ENCODE results near the gene ABHD17C.

ABHD17C gene

DNA sequence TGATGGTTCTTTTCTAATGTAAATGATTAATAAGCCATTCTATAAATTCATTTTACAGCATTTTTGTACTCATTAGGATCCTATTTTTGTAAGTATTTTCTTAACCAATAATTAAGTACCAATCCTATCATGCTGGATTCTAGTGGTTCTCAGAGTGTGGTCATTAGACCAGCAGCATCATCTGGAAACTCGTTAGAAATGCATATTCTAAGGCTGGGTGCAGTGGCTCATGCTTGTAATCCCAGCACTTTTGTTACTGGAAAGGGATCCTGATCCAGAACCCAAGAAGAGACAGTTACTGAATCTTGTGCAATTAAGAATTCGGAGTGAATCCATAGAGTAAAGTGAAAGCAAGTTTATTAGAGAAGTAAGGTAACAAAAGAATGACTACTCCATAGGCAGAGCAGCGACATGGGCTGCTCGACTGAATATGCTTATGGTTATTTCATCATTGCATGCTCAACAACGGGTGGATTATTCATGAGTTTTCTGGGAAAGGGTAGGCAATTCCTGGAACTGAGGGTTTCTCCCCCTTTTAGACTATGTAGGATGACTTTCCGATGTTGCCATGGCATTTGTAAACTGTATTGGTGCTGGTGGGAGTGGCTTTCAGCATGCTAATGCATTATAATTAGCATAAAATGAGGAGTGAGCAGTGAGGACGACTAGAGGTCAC lies 74.2 kb downstream of the ABHD17C start:
- DNase-seq, result no peak

DNA sequence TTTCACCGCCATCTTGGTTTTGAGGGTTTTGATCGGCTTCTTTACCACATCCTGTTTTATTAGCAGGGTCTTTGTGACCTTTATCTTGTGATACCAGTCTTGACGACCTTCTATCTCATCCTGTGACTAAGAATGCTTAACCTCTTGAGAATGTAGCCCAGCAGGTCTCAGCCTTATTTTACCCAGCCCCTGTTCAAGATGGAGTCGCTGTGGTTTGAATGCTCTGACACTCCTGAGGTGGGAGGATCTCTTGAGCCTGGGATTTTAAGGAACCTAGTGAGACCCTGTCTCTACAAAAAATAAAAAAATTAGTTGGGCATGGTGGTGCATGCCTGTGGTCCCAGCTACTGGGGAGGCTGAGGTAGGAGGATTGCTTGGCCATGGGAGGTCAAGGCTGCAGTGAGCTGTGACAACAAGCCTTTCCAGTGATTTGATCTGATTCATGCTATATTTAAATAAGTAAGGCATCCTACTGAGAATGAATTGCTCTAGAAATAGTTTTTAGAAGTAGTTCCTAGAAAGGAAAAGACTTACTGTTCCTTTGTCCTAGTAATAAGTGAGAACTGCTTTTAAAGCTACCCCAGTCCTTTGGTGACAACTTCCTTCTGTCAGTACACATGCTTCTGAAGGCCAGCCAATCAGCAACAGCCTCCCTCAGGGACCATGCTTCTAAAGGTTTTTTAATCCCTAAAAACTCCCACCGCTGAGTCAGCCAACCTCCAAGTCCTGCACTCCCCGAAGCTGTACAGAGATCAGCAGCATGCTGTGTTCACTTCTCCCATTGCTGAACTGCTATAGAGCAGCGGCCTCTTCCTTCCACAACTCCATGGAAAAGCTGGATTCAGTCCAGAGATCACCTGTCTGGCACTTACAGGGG lies 75.0 kb downstream of the ABHD17C start:
- DNase-seq, result no peak

DNA sequence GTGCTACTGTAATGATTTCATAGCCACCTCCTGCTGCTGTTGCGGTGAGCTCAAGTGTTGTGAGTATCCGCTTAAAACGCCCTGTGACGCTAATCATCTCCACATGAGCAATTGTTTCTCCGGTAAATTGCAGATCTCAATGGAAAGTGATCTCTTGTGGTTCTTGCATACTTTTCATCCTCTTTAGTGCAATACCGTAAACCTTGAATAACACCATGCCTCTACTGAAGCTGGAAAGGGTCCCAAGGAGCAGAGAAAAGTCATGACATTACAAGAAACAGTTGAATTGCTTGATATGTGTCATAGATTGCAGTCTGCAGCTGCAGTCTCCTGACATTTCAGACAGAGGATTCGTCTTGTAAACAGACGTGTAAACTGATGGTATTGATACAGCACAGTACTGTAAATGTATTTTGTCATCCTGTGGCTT lies 78.0 kb downstream of the ABHD17C start:
- no peak for DNase-seq

DNA sequence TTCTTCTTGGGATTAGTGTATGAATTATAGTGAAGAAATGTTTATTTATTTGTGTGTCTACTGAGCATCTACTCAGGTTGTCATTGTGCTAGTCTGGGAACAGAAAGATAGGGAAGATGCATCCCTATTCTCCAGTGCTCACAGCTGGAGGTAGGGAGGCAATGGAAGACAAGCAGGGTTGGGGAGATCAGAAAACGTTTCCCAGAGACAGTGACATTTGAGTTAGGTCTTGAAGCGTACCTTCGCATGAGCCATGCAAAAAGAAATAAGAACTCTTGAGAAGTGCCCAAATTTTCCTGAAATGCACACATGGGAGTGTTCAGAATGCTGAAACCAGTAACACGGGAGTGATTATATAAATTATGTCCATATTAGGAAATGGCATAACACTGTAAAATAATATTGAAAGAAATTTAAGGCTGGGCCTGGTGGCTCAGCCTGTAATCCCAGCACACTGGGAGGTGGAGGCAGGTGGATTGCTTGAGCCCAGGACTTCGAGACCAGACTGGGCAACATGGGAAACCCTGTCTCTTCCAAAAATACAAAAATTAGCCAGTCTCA lies 78.8 kb downstream of the ABHD17C start:
- no peak for DNase-seq

DNA sequence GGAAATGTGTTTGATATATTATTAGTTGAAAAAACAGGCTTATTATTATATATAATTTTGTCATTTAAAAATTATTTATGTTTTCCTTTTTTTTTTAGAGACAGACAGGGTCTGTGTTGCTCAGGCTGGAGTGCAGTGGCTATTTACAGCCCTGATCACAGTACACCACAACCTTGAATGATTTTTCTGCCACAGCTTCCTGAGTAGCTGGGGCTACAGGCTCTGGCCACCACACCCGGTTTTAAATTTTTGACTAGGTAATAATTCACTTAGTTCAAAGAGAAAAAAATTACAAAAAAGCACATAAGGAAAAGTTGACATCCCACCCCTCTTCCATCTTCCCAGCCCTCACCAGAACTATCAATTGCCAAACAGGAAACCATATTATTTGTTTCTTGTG lies 79.4 kb downstream of the ABHD17C start:
- DNase-seq, result no peak

DNA sequence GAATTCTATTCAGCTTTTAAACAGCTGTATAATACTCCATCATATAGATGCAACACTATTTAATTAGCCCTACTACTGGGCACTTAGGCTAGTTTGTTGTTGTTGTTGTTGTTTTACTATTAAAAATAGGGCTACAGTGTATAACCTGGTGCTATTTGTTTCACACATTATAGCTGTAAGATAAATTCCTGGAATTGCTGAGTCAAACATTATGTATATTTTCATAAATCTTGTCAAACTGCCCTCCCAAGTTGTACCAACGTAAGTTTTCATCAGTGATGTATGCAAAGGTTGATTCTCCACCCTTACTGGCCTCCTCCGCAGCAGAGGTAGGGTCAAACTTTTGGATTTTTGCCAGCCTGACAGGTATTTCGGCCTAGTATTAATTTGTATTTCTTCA lies 80.2 kb downstream of the ABHD17C start:
- DNase-seq, result no peak

DNA sequence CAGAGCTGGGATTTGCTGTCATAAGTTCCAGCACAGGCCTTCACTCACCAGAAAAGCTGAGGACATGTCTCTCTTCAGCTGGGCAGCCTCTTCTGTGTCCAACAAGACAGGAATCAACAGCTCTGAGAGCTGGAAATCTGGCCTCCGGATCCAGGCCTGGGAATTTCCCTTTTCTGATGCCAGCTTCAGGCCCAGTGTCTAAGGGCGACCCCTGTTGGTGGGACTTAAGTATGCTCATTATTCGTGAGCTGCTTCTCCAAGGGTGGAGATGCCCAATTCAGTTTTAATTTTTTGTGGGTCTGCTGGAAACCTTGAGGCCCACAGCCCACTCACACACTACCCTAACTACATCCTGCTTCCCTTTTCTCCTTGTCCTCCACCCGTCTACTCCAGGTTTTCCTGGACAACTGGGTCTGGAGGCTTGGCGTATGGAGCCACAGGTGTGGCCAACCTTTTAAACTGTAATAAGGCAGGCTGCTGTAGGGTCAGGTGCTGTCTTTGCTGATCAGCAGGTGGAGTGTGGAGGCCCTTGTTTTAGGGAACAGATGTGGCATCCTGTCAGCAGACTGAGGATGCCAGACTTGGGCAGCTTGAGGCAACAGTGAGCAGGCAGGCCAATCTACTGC lies 81.4 kb downstream of the ABHD17C start:
- DNase-seq, result peak; percentile 55

DNA sequence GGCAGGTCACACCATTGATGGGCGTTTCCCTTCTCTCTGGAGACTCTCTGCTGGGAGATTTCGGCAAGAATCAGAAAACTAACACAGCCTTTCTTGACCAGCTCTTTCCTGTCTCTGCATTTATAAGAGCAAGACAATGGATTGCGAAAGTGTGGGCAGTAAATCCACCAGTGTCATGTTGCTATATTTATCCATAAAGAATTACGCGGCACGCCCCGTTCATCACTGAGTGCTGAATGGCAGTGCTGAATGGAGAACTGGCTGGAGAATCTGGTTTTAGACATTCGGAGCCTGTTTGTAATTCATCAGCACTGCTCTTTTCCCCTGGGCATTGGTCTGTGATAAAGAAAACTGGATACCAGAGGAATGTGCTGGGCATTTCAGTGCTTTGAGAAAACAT lies 82.0 kb downstream of the ABHD17C start:
- DNase-seq, result no peak

DNA sequence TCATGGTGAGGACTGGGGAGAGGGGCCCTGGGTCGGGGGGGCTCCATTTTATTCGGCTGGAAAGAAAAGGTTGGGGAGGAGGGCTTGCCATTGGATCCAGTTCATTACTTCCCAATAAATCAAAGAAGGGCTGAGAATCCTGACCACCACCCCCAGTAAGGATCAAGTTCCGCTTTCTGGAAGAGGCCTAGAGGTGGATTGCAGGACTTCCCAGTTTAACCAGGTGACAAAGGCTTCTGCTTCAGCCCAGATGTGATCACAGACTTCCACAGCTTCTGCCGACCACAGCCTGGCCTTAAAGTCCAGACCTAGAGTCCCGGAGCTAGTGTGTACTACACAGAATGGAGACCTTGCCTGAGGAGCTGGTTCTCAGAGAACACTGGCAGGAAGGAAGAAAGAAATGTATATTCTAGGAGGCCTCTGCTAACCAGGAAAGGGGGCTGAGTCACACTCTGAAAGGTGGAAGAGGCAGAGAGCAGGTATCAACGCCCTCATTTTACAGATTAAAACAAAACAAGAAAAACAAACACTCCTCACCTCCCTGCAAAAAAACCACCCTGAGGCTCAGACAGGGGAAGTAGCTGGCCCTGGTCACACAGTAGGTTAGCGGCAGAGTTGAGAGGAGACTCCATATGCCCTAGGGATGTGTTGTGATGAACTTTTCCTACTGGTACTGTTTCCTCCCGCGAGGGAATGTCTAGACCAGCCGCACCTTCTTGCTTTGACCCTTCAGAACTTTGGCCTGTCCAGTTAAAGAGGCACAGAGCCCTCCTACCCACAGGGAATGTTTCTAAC lies 82.9 kb downstream of the ABHD17C start:
- no peak for DNase-seq

DNA sequence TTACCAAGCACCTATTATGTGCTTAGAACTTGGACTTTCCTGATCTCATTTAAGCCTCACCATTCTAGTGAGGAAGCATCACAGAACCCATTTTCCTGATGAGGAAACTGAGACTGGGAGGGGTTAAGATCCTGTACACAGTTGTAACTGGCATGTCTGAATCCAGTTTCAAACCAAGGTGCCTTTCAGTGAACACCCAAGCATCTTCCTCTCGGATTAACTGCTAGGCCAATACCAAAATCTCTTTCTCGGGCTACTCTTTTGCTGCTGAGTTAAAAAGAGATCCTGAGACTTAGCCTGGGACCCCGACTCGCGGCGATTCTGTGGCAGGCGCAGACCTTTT lies 83.5 kb downstream of the ABHD17C start:
- DNase-seq, result no peak

DNA sequence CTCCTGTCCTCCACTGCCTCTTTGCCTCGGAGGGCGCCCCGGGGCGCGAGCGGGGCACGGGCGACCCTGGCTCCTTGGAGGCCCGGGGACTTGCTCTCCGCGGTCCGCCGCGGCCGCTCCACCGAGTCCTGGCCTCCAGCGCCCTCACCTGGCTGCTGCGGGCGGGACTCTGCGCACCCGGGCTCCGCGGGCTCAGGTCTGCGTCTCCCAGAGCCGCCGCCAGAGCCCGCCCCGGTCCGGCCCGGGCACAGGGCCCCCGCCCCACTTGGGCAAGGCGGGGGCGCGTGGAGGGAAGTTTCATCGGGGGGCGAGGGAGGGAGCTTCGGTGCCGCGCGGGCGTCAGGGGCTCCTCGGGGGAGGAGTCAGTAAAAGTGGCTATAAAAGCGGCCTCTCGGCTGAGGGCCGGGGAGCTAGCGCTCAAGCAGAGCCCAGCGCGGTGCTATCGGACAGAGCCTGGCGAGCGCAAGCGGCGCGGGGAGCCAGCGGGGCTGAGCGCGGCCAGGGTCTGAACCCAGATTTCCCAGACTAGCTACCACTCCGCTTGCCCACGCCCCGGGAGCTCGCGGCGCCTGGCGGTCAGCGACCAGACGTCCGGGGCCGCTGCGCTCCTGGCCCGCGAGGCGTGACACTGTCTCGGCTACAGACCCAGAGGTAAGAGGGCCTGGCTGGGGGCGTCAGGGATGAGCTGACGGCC lies 84.0 kb downstream of the ABHD17C start, which contains the start of gene CEMIP:
Gene CEMIP (plus strand): TSS at position 407 of the 694 bp plus-strand sequence. CDS start 94,510 bp downstream, outside the sequence.
- DNase-seq, result peak; percentile 4

DNA sequence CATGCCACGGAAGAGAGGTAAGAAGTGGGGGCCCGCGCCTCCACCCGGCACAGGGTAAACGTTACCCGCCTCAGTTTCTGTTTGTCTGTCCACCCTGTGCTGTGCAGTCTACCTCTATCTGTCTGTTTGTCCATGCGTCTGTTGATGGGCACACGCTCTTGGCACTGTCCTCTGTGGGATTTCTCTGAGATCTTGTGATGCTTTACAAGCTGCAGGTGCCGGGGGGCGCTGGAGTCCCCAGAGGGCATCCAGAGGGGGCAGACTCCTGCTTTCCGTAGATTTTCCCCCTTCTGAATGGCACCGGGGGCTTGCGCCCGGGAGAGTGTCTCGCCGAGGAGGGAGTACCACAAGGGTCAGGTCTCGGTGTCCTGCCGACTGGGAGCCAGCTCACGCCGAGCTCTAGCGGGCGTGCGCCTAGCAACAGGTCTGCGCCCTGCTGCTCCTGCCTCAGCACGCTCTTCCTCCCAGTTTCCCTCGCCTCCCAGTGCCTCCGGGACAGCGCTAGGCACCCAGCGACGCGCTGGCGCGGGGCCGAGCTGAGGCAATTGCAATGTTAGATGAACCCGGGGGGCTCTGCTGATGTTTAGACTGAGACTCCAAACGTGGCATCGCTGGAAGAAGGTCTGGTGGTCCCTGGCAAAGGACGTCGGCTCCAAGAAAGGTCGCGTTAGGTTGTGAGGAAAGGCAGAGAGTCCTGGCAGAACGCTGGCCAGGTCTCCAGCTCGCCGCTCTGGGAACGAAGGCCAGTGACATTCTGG lies 84.7 kb downstream of the ABHD17C start:
- DNase-seq, result no peak

DNA sequence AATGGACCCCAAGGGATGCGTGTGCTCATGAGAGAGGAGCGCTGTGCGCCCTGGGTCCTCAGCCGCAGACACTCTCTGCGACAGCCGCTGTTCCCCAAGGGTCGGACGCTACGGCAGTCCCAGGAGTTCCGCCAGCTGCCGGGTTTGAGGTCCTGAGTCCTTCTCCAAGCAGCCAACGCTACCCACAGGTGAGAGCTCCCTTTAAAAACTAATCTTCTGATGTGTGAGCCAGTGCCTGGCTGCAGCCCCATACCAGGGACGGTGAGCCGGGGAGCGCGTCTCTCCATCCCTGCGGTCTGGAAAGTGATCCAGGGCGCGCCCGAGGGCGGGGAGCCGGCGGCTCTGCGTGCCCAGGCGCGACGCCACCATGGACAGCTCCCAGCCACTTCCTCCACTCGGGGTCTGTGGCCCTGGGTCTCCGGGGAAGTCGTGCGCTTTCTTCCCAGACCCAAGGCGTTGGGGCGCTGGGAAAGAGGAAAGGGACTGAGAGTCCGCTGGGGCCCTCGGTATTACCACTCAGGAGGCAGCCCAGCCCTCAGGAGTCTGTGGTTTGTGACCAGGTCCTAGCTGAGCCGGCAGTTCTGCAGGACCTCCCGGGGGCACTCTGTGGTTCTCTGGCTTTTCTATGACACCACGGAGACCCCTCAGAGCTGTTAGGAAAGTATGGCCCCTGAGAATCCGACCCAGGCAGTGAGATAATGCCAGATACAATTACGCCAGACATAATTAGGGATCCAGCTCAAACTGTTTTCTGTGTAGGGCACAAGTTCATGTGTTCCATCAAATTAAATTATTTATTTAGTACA lies 85.5 kb downstream of the ABHD17C start:
- no peak for DNase-seq

DNA sequence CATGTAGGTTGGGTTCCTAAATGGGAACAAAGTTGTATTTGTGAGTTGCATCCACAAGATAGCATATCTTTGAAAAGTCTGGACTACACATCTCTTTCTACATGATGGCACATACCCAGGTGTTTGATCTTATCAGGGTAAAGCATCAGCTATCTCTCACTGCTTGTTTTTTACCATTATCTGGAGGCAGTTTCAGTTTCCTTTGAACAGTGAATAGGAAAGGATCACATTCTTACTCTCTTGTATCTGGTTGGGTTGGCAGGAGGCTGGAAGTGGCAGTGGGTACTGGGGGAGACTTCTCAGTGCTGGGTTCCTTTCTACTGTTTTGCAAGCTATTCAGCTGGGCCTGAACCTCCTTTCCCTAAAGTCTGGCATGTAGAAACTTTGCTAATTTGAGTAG lies 88.2 kb downstream of the ABHD17C start:
- DNase-seq, result no peak

DNA sequence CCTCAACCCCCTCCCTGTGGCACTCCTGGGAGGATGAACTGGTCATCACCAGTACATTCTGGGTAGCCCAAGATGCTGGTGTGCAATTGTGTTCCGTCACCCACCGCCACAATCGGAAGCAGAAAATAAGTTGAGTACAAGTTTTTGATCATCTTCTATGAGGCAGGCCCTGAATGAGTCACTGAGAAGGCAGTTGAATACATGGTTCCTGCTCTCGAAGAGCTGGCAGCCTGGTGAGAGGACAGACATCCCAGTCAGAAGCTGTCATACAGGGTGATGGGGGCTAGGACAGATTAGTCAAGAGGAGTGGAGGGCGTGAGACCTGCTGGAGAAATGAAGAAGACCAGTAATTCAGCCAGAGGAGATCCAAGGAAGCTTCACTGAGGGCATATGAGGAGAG lies 90.2 kb downstream of the ABHD17C start:
- DNase-seq, result no peak

DNA sequence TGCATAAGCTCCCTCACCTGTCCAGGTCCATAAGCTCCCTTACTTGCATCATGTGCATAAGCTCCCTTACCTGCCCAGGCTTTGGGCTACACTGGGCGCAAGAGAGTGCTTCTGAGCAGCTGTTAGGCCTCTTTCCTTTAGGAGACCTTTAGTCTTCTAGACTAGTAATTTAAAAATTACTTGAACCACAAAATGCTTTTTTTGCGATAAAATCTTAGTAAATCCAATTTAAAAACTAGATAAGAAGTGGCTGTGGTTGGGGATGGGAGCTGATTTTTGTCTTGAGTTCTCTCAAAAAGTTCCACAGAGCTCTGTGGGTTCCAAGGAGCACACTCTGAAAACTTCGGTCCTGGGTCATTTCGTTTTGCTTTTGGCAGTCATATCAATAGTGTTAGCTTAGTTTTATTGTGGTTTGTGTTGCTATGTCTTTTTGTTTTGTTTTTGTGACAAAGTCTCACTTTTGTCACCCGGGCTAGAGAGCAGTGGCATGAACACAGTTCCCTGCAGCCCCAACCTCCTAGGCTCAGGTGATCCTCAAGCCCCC lies 90.8 kb downstream of the ABHD17C start:
- no peak for DNase-seq

DNA sequence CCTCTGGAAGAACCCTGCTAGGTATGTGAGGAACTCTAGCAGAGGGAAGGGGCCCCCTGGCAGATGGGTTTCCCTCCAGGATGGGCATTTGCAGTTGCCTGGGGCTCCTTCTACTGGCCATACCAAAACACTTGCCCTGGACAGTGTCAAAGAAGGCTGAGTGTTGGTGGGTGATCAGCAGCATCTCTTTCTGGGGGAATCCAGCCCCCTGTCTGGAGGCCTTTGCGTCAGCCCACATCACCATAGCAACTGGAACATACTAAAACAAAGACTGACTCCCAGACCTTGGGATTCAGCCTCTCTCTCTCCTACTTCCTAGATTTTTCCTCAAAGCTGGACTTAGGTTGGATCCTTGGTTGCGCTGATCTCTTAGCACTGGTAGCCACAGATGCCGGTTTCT lies 92.2 kb downstream of the ABHD17C start:
- DNase-seq, result no peak

DNA sequence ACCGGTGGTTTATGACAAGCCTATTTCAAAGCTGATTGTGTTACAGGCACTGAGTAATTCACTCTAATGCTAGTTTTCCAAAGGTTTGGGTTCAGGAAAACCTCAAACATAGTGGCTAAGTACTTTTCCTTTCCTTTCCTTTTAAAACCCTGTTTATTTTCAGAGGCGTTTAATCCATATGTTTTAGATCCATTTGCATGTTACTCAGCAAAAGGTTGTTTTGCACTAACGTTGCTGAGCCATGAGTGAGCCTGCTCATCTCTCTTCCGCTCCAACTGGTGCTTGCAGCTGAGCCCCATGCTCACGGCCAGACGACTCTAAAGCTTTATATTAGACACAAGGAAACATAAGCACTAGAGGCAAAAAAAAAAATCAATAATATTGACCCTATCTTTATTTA lies 93.4 kb downstream of the ABHD17C start:
- no peak for DNase-seq

DNA sequence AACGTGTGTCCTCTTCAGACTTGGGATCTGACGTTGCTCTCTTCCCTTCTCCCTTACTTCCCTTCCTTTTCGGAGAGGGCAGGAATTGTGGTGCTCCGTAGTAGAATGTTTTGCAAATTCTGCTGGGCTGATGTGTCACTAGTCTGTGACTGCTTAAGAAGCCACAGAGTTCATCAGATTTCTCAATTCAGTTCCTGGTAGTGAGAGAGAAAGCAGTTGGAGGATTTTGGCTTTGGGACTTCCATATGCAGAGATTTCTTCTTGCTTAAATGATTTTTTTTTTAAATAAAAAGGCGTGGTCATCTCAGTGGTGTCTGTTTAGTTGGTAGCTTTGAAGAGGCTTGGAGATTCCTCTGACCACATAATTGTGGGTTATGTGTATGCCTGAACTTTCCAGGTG lies 94.2 kb downstream of the ABHD17C start:
- DNase-seq, result no peak

DNA sequence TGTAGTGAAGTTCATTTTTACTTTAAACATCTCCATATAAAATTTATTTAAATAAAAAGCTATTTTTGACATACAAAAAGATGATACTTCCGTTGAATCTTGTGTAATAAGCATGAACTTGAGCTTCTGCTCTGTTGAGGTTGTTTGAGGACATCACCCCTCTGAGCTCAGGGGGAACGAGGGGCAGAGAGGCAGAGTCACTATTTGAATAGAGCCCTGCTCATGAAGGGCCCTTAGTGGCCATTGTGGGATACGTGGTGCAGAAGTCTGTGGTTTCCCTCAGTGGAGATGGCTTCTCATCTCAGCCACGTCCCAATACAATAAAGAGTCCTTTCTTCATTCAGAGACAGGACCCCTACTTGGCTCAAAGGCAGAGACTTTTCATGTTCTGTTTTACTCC lies 94.7 kb downstream of the ABHD17C start:
- no peak for DNase-seq

All from activated gamma-delta T cell treated with Interleukin-2 at 50 U/mL for 16 hours (primary cell).